Transverse colon (tissue), 4 donors: Measurements from ENCODE around the gene ZBTB8OS. TPM values are rescaled to one million over a fixed set of nuclear protein-coding genes. Genes with fewer than 3 reads are reported as not detected.
"Not testable (repeated sequence)": the region's sequence is repeated elsewhere in the genome, so short reads cannot be mapped to it uniquely, and the experiment has no call there.

Experiments used
- DNase-seq: peaks from one replicate; pipeline ENCODE4 v3.0.0-alpha.2; 2019
- H3K27ac ChIP-seq, 4 donors: fragments of 200-600 bp; sonication (generic); 2 replicates each; pipeline ENCODE4 v1.5.1; 2016 to 2018; ENCODE audit warnings: inconsistent platforms in 4 of 4
- H3K27me3 ChIP-seq: fragments of 200-600 bp; sonication (generic); 2 replicates; pipeline ENCODE4 v1.5.1; 2017; ENCODE audit warnings: inconsistent platforms
- H3K36me3 ChIP-seq, 4 donors: fragments of 200-600 bp; sonication (generic); 2 replicates each; pipeline ENCODE4 v1.5.1; 2017 to 2019; ENCODE audit warnings: inconsistent platforms in 4 of 4
- H3K4me1 ChIP-seq, 4 donors: fragments of 200-600 bp; sonication (generic); 2 replicates each; pipeline ENCODE4 v1.5.1; 2017 to 2020; ENCODE audit warnings: inconsistent platforms in 4 of 4
- H3K4me3 ChIP-seq, 4 donors: fragments of 200-600 bp; sonication (generic); 1 replicate in 1 of 4; 2 replicates in 3 of 4; pipeline versions ENCODE4 v1.5.1 to v1.6.1; 2017 to 2019; ENCODE audit warnings: inconsistent platforms in 4 of 4
- H3K9me3 ChIP-seq, 2 donors: fragments of 200-600 bp; sonication (generic); 2 replicates each; pipeline ENCODE4 v1.5.1; 2017 to 2019; ENCODE audit warnings: inconsistent platforms in 2 of 2
- CTCF ChIP-seq, 5 experiments: fragments of 200-600 bp in 3 of 5; fragments of 450-650 bp in 2 of 5; sonication (generic) in 3 of 5; IDR thresholded peaks; 1 replicate in 2 of 5; 2 replicates in 3 of 5; pipeline ENCODE4 v1.5.1; 2016 to 2017; ENCODE audit warnings: antibody characterized with exemption in 5 of 5, inconsistent platforms in 3 of 5, mild to moderate bottlenecking in 2 of 5, moderate library complexity in 1 of 5
- EP300 ChIP-seq: sonication (generic); formaldehyde crosslinking; IDR thresholded peaks from one replicate; pipeline ENCODE4 v1.6.1; 2017; ENCODE audit warnings: antibody characterized with exemption, low read depth
- POLR2A ChIP-seq: fragments of 450-650 bp; IDR thresholded peaks from one replicate; pipeline ENCODE4 v1.6.1; 2016; ENCODE audit warnings: antibody characterized with exemption, mild to moderate bottlenecking, moderate library complexity
- POLR2AphosphoS5 ChIP-seq, 3 donors: sonication (generic); formaldehyde crosslinking; IDR thresholded peaks; one replicate each; pipeline ENCODE4 v1.6.1; 2016; ENCODE audit warnings: antibody characterized with exemption in 3 of 3
- WGBS, 2 donors: methylation state at CpG; one replicate each; pipeline ENCODE4 v1.1.5; 2018; ENCODE audit warnings: low coverage in 1 of 2; 5-methylcytosine and 5-hydroxymethylcytosine counted together
- in situ Hi-C, 4 donors: fragments of 200-750 bp; cut with MboI; loops; one replicate each; pipeline versions ENCODE4 v1.15.0 to v1.15.1; 2017; ENCODE audit warnings: low sequenced_read_pairs in 3 of 4, low pct_ligation_motif_present in 1 of 4, low pct_unique_long_range_greater_than_20kb in 1 of 4
- intact Hi-C: fragments of 100-400 bp; cut with DNase I; formaldehyde crosslinking; loops from one replicate; pipeline ENCODE4 v1.15.1; 2023; ENCODE audit warnings: low total_unique reads
- total RNA-seq, 4 donors: library from RNA; depleted of rRNA; stranded (reverse); fragments of >200 nt; gene quantifications; one replicate each; pipeline ENCODE4 v1.1.0, GENCODE V29; 2016

Gene ZBTB8OS
- total RNA-seq, 4 donors from 2014 or later, result 3.4 to 72.9 (median 34.5) TPM

GRCh38 chr1:32683397-32683796, 33.0 kb upstream of the ZBTB8OS start:
- H3K4me3 ChIP-seq, result no peak overlapping the region
- no peak for TF ChIP-seq EP300
- no peak for TF ChIP-seq POLR2A
- no peak for TF ChIP-seq CTCF (IDR thresholded peaks at IDR 0.05)
- TF ChIP-seq POLR2AphosphoS5 (IDR thresholded peaks at IDR 0.05), result no peak
- H3K27ac ChIP-seq, result peak overlapping the region; percentile 61 to 66 (median 64)
- no peaks in the 10 kb centered on the region for H3K9me3 ChIP-seq
- 62 to 72% methylated on average over 3 of the region's 3 CpGs for whole genome bisulfite sequencing, 2 donors
- H3K4me1 ChIP-seq, result peaks cover 11 to 45% (median 33%) of the 10 kb centered on the region in 4 donors
- DNase-seq, result no peak
- no peaks in the 10 kb centered on the region for H3K27me3 ChIP-seq
- in situ Hi-C loops, result no loop called here
- intact Hi-C loops, result no loop called here
- H3K36me3 ChIP-seq, result peaks cover 0 to 8% (median 5%) of the 10 kb centered on the region in 4 donors

GRCh38 chr1:32681999-32682398, 31.6 kb upstream of the ZBTB8OS start:
- TF ChIP-seq POLR2A (no peak), POLR2AphosphoS5 (IDR thresholded peaks at IDR 0.05) (no peak), EP300 (no peak), CTCF (IDR thresholded peaks at IDR 0.05) (no peak)
- H3K4me1 ChIP-seq, result peaks cover 11 to 45% (median 33%) of the 10 kb centered on the region in 4 donors
- H3K36me3 ChIP-seq, result peaks cover 0 to 12% (median 5%) of the 10 kb centered on the region in 4 donors
- H3K4me3 ChIP-seq, result no peak overlapping the region
- intact Hi-C loops (no loop called here), in situ Hi-C loops (no loop called here)
- no peaks in the 10 kb centered on the region for H3K27me3 ChIP-seq
- 44 to 51% methylated on average over 3 of the region's 3 CpGs for WGBS, 2 donors
- no peaks in the 10 kb centered on the region for H3K9me3 ChIP-seq
- H3K27ac ChIP-seq, result peak overlapping the region; percentile 8 to 55 (median 53)
- DNase-seq, result no peak

GRCh38 chr1:32681509-32681908, 31.2 kb upstream of the ZBTB8OS start:
- Histone ChIP-seq H3K4me1 (peaks cover 11 to 45% (median 33%) of the 10 kb centered on the region in 4 donors), H3K9me3 (no peaks in the 10 kb centered on the region), H3K36me3 (peaks cover 0 to 16% (median 3%) of the 10 kb centered on the region in 4 donors), H3K27ac (peak overlapping the region; percentile 8 to 55 (median 53)), H3K27me3 (no peaks in the 10 kb centered on the region), H3K4me3 (no peak overlapping the region)
- no peak for DNase-seq
- intact Hi-C loops, result no loop called here
- TF ChIP-seq POLR2AphosphoS5 (IDR thresholded peaks at IDR 0.05), result peak in 1 of 3 donors; percentile 48
- TF ChIP-seq CTCF (IDR thresholded peaks at IDR 0.05), result no peak
- in situ Hi-C loops, result no loop called here
- WGBS, 2 donors, result 34 to 44% methylated on average over 1 to 2 of the region's 2 CpGs

- Histone ChIP-seq H3K27me3 (no peaks in the 10 kb centered on the region), H3K36me3 (peaks cover 0 to 18% (median 2%) of the 10 kb centered on the region in 4 donors), H3K4me1 (peaks cover 11 to 45% (median 31%) of the 10 kb centered on the region in 4 donors), H3K27ac (peak overlapping the region in 2 of 4 donors; percentile 7 to 55), H3K4me3 (no peak overlapping the region), H3K9me3 (no peaks in the 10 kb centered on the region)
- in situ Hi-C loops (no loop called here), intact Hi-C loops (no loop called here)
- DNase-seq, result no peak
- 50 to 63% methylated on average over 1 of the region's 1 CpG for WGBS, 2 donors
- TF ChIP-seq POLR2A (no peak), CTCF (IDR thresholded peaks at IDR 0.05) (no peak), EP300 (no peak), POLR2AphosphoS5 (IDR thresholded peaks at IDR 0.05) (no peak)
Observed at GRCh38 chr1:32680642-32681041, 30.3 kb upstream of the ZBTB8OS start.

- Histone ChIP-seq H3K36me3 (peaks cover 0 to 23% (median 3%) of the 10 kb centered on the region in 4 donors), H3K4me1 (peaks cover 11 to 42% (median 26%) of the 10 kb centered on the region in 4 donors)
- H3K4me3 ChIP-seq, intact Hi-C loops, H3K27ac ChIP-seq, DNase-seq, H3K27me3 ChIP-seq, H3K9me3 ChIP-seq, in situ Hi-C loops: not testable (repeated sequence)
- WGBS, 2 donors, result 71 to 83% methylated on average over 4 of the region's 4 CpGs
Observed at GRCh38 chr1:32679993-32680392, 29.6 kb upstream of the ZBTB8OS start.
